Mesenchymal stem cell (in vitro differentiated cells and primary cell): ENCODE measurements around the gene BIRC7.

Experiments used
- DNase-seq: peaks from one replicate; pipeline ENCODE4 v3.0.0-alpha.2; 2013
- H2AFZ ChIP-seq: one replicate; pipeline ENCODE4 v1.6.1; 2013; ENCODE audit warnings: low read depth, mild to moderate bottlenecking, control low read depth, inconsistent platforms, low read length, moderate library complexity
- H2AK5ac ChIP-seq: 2 replicates; pipeline ENCODE4 v1.6.1; 2013; ENCODE audit warnings: low read length, moderate library complexity, mild to moderate bottlenecking, inconsistent platforms; ENCODE audit not compliant: severe bottlenecking
- H2BK120ac ChIP-seq: one replicate; pipeline ENCODE4 v1.6.1; 2013; ENCODE audit warnings: low read depth, mild to moderate bottlenecking, inconsistent platforms, low read length, moderate library complexity
- H2BK12ac ChIP-seq, 2 experiments: one replicate each; pipeline ENCODE4 v1.6.1; 2013; ENCODE audit warnings: inconsistent platforms in 2 of 2, low read length in 2 of 2, mild to moderate bottlenecking in 2 of 2, moderate library complexity in 2 of 2, control low read depth in 1 of 2
- H2BK15ac ChIP-seq: one replicate; pipeline ENCODE4 v1.6.1; 2013; ENCODE audit warnings: mild to moderate bottlenecking, low read depth, inconsistent platforms; ENCODE audit not compliant: poor library complexity, severe bottlenecking
- H2BK5ac ChIP-seq: 2 replicates; pipeline ENCODE4 v1.6.1; 2013; ENCODE audit warnings: low read depth, mild to moderate bottlenecking, low read length, control low read depth, inconsistent platforms; ENCODE audit not compliant: poor library complexity, severe bottlenecking
- H3K14ac ChIP-seq, 2 experiments: one replicate each; pipeline ENCODE4 v1.6.1; 2013; ENCODE audit warnings: inconsistent platforms in 2 of 2, low read length in 2 of 2, control low read depth in 1 of 2, mild to moderate bottlenecking in 1 of 2, moderate library complexity in 1 of 2
- H3K18ac ChIP-seq, 2 experiments: one replicate each; pipeline ENCODE4 v1.6.1; 2013; ENCODE audit warnings: inconsistent platforms in 2 of 2, low read length in 2 of 2, control low read depth in 1 of 2, low read depth in 1 of 2, mild to moderate bottlenecking in 1 of 2
- H3K23ac ChIP-seq, 2 experiments: one replicate each; pipeline ENCODE4 v1.6.1; 2013; ENCODE audit warnings: inconsistent platforms in 2 of 2, low read length in 2 of 2, mild to moderate bottlenecking in 2 of 2, moderate library complexity in 2 of 2, control low read depth in 1 of 2
- H3K27ac ChIP-seq: 2 replicates; pipeline ENCODE4 v1.5.1; 2013; ENCODE audit warnings: mild to moderate bottlenecking, moderate library complexity, low read length, control low read depth, inconsistent platforms; ENCODE audit not compliant: poor library complexity, severe bottlenecking
- H3K27me3 ChIP-seq, 2 experiments: 2 replicates each; pipeline versions ENCODE4 v1.6.1 to v1.7.0; 2013; ENCODE audit warnings: low read length in 2 of 2, mild to moderate bottlenecking in 2 of 2, moderate library complexity in 2 of 2, control low read depth in 1 of 2, inconsistent platforms in 1 of 2; ENCODE audit not compliant: control insufficient read depth in 1 of 2, insufficient read depth in 1 of 2
- H3K36me3 ChIP-seq, 2 experiments: 2 replicates each; pipeline versions ENCODE4 v1.6.1 to v1.7.0; 2013; ENCODE audit warnings: low read length in 2 of 2, control low read depth in 1 of 2, inconsistent platforms in 1 of 2, low read depth in 1 of 2, mild to moderate bottlenecking in 1 of 2; ENCODE audit not compliant: insufficient read depth in 2 of 2, control insufficient read depth in 1 of 2
- H3K4ac ChIP-seq, 2 experiments: one replicate each; pipeline ENCODE4 v1.6.1; 2013; ENCODE audit warnings: inconsistent platforms in 2 of 2, low read length in 2 of 2, mild to moderate bottlenecking in 2 of 2, moderate library complexity in 2 of 2, control low read depth in 1 of 2, low read depth in 1 of 2
- H3K4me1 ChIP-seq: 2 replicates; pipeline ENCODE4 v1.6.1; 2013; ENCODE audit warnings: low read depth, low read length, control low read depth; ENCODE audit not compliant: control insufficient read depth, insufficient read depth
- H3K4me2 ChIP-seq: 2 replicates; pipeline ENCODE4 v1.6.1; 2013; ENCODE audit warnings: low read length, mild to moderate bottlenecking, inconsistent platforms; ENCODE audit not compliant: poor library complexity, severe bottlenecking
- H3K4me3 ChIP-seq, 2 experiments: 2 replicates each; pipeline versions ENCODE4 v1.5.1 to v1.7.0; 2013; ENCODE audit warnings: low read length in 2 of 2, mild to moderate bottlenecking in 2 of 2, control low read depth in 1 of 2, low read depth in 1 of 2; ENCODE audit not compliant: insufficient read depth in 1 of 2
- H3K79me1 ChIP-seq: replicated peaks from 2 replicates; pipeline ENCODE4 v1.6.1; 2013; ENCODE audit warnings: mild to moderate bottlenecking, control low read depth, low read length, inconsistent platforms; ENCODE audit not compliant: poor library complexity, severe bottlenecking
- H3K9ac ChIP-seq: 2 replicates; pipeline ENCODE4 v1.7.0; 2013; ENCODE audit warnings: mild to moderate bottlenecking, low read length, moderate library complexity
- H3K9me3 ChIP-seq: 2 replicates; pipeline ENCODE4 v1.7.0; 2013; ENCODE audit warnings: mild to moderate bottlenecking, low read length; ENCODE audit not compliant: control insufficient read depth
- H4K8ac ChIP-seq: one replicate; pipeline ENCODE4 v1.6.1; 2013; ENCODE audit warnings: inconsistent platforms, mild to moderate bottlenecking, low read length, moderate library complexity
- H4K91ac ChIP-seq: one replicate; pipeline ENCODE4 v1.6.1; 2013; ENCODE audit warnings: mild to moderate bottlenecking, low read length, inconsistent platforms
- WGBS: methylation state at CpG from one replicate; pipeline ENCODE4 v1.1.7; 2013; ENCODE audit warnings: mixed read lengths; 5-methylcytosine and 5-hydroxymethylcytosine counted together

BIRC7 gene

GRCh38 chr20:63279931-63280330 is 44.2 kb downstream of the BIRC7 start:
- Histone ChIP-seq H3K23ac (no peak overlapping the region), H2AFZ (no peak overlapping the region), H3K79me1 (peaks cover 46% of the 10 kb centered on the region), H3K4me2 (no peak overlapping the region), H3K18ac (no peak overlapping the region), H3K14ac (no peak overlapping the region), H2BK12ac (no peak overlapping the region), H2BK120ac (no peak overlapping the region), H3K9ac (no peak overlapping the region), H2BK5ac (no peak overlapping the region), H3K4me1 (peaks cover 35% of the 10 kb centered on the region), H3K4ac (no peak overlapping the region), H3K27ac (no peak overlapping the region), H3K9me3 (no peaks in the 10 kb centered on the region), H2AK5ac (no peak overlapping the region), H2BK15ac (no peak overlapping the region), H3K27me3 (no peaks in the 10 kb centered on the region), H4K91ac (no peak overlapping the region), H3K4me3 (no peak overlapping the region), H4K8ac (no peak overlapping the region), H3K36me3 (peaks cover 83 to 100% of the 10 kb centered on the region in 2 experiments)
- DNase-seq, result no peak
- whole genome bisulfite sequencing, result 97% methylated on average over 15 of the region's 15 CpGs

- Histone ChIP-seq H3K27ac (no peak overlapping the region), H2BK5ac (no peak overlapping the region), H3K79me1 (peaks cover 49% of the 10 kb centered on the region), H4K8ac (no peak overlapping the region), H4K91ac (no peak overlapping the region), H2BK15ac (no peak overlapping the region), H3K4me1 (peaks cover 33% of the 10 kb centered on the region), H3K14ac (no peak overlapping the region), H2AK5ac (no peak overlapping the region), H2BK12ac (no peak overlapping the region), H3K36me3 (peaks cover 86 to 100% of the 10 kb centered on the region in 2 experiments), H3K4me3 (no peak overlapping the region), H3K18ac (no peak overlapping the region), H3K23ac (no peak overlapping the region), H3K9ac (no peak overlapping the region), H3K9me3 (no peaks in the 10 kb centered on the region), H3K4ac (no peak overlapping the region), H3K4me2 (no peak overlapping the region), H3K27me3 (no peaks in the 10 kb centered on the region), H2BK120ac (no peak overlapping the region), H2AFZ (no peak overlapping the region)
- DNase-seq, result no peak
- 98% methylated on average over 6 of the region's 6 CpGs for WGBS
Observed at GRCh38 chr20:63280371-63280770, 44.7 kb downstream of the BIRC7 start.

DNA sequence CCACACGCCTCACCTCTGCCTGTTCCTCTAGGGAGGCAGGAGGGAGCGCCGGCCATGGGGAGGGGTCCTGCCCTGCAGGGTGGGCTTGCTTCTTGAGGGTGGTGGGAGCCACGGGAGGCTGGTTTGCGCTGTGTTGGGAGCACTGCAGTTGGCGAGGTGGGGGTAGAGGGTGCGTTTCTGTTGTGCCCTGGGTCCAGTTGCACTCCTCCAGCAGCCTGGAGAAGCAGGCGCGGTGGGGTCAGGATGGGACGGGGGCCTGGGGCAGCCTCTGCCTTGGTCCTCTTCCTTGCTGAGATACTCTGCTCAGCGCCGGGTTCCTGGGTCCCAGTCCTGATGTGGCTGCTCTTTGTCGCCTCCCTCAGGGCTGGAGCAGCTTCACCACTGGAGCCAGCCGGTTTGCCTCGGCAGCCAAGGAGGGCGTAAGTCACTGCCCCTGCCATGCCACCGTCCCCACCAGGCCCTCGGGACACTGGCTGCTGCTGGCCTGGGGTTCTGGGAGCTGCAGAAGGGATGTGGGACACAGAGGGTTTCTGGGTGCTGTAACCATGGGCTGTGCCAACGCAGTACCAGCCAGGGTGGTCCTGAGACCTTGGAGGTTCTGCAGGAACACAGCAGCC is 45.3 kb downstream of the BIRC7 start:
- Histone ChIP-seq H3K9ac (no peak overlapping the region), H3K9me3 (no peaks in the 10 kb centered on the region), H2AFZ (no peak overlapping the region), H2BK15ac (no peak overlapping the region), H2AK5ac (no peak overlapping the region), H3K27me3 (no peaks in the 10 kb centered on the region), H3K27ac (no peak overlapping the region), H2BK5ac (no peak overlapping the region), H3K36me3 (peaks cover 91 to 100% of the 10 kb centered on the region in 2 experiments), H4K8ac (no peak overlapping the region), H3K14ac (no peak overlapping the region), H3K23ac (no peak overlapping the region), H3K4me2 (no peak overlapping the region), H3K4me1 (peaks cover 27% of the 10 kb centered on the region), H3K4ac (no peak overlapping the region), H3K4me3 (no peak overlapping the region), H3K79me1 (peaks cover 52% of the 10 kb centered on the region), H2BK120ac (no peak overlapping the region), H2BK12ac (no peak overlapping the region), H4K91ac (no peak overlapping the region), H3K18ac (no peak overlapping the region)
- DNase-seq, result no peak
- 83% methylated on average over 19 of the region's 19 CpGs for WGBS

DNA sequence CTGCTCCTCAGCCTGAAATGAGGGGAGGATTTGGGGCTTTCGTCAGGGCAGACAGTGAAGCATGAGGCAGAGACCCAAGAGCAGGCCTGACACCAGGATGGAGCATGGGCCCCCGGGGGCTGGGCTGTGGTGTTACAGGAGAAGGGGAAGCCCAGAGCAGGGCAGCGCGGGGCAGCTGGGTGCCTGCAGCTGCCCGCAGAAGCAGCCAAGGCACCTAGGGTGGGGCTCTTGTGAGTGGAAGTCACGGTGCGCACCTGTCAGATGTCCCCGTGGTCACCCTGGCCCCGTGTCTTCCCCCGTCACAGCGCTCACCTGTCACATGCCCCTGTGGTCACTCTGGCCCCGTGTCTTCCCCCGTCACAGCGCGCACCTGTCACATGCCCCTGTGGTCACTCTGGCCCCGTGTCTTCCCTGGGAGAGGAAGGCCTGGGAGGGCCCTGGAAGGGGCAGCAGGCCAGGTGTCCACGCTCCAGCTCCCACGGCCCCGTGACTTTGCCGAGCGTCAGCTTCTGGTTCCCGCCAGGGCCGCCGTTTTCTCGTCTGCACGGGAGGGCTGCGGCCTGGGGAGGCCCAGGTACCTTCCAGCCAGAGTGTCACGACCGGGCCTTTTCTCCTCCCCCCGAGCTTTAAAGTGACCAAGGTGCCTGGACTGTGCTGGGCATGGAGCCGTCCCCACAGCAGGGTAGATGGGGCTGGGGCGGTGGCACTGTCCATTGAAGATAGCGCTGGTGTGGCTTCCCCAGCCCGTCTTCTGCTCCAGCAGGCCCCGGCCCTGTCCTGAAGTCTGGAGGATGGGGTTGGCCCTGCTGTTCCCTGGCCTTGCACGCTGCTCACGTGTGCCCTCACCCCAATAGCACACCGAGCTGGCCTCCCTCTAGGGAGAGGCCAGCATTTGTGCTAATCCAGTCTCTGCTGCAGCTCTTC is 46.3 kb downstream of the BIRC7 start:
- H2BK12ac ChIP-seq, result no peak overlapping the region
- no peak overlapping the region for H3K9ac ChIP-seq
- H4K91ac ChIP-seq, result no peak overlapping the region
- H4K8ac ChIP-seq, result no peak overlapping the region
- H2BK120ac ChIP-seq, result no peak overlapping the region
- peaks cover 25% of the 10 kb centered on the region for H3K4me1 ChIP-seq
- no peak overlapping the region for H3K27ac ChIP-seq
- H2BK5ac ChIP-seq, result no peak overlapping the region
- H3K14ac ChIP-seq, result no peak overlapping the region
- 97% methylated on average over 38 of the region's 38 CpGs for WGBS
- DNase-seq, result no peak
- H3K36me3 ChIP-seq, result peaks cover 87 to 100% of the 10 kb centered on the region in 2 experiments
- no peak overlapping the region for H3K4me3 ChIP-seq
- no peak overlapping the region for H2BK15ac ChIP-seq
- H3K23ac ChIP-seq, result no peak overlapping the region
- no peak overlapping the region for H2AFZ ChIP-seq
- H3K79me1 ChIP-seq, result peaks cover 56% of the 10 kb centered on the region
- no peaks in the 10 kb centered on the region for H3K27me3 ChIP-seq
- H3K4ac ChIP-seq, result no peak overlapping the region
- no peak overlapping the region for H3K18ac ChIP-seq
- H3K9me3 ChIP-seq, result no peaks in the 10 kb centered on the region
- H2AK5ac ChIP-seq, result no peak overlapping the region
- H3K4me2 ChIP-seq, result no peak overlapping the region
